ENCODE data around the gene FIG4.
A peak's percentile ranks its signal among the peaks of the same experiment; 100 is the strongest.
"Not testable (repeated sequence)": the region's sequence is repeated elsewhere in the genome, so short reads cannot be mapped to it uniquely, and the experiment has no call there.

FIG4 gene

GRCh38 chr6:109743739-109744138 is 52.6 kb downstream of the FIG4 start:
- TF ChIP-seq, protein P1, sequence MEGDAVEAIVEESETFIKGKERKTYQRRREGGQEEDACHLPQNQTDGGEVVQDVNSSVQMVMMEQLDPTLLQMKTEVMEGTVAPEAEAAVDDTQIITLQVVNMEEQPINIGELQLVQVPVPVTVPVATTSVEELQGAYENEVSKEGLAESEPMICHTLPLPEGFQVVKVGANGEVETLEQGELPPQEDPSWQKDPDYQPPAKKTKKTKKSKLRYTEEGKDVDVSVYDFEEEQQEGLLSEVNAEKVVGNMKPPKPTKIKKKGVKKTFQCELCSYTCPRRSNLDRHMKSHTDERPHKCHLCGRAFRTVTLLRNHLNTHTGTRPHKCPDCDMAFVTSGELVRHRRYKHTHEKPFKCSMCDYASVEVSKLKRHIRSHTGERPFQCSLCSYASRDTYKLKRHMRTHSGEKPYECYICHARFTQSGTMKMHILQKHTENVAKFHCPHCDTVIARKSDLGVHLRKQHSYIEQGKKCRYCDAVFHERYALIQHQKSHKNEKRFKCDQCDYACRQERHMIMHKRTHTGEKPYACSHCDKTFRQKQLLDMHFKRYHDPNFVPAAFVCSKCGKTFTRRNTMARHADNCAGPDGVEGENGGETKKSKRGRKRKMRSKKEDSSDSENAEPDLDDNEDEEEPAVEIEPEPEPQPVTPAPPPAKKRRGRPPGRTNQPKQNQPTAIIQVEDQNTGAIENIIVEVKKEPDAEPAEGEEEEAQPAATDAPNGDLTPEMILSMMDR (IDR thresholded peaks at IDR 0.05) = no peak
- H3K9me3 ChIP-seq = no peaks in the 10 kb centered on the region
- peaks cover 10 to 29% of the 10 kb centered on the region in 2 experiments for H3K4me1 ChIP-seq (ENCODE audit: control insufficient read depth in 1 of 2, insufficient read depth in 1 of 2, low read depth in 1 of 2, low read length in 1 of 2)
- no peak overlapping the region for H3K4me3 ChIP-seq (ENCODE audit: low read depth in 1 of 2, low read length in 1 of 2)
- peaks cover 12% of the 10 kb centered on the region for H3K36me3 ChIP-seq
- H3K27me3 ChIP-seq = no peaks in the 10 kb centered on the region
- peak overlapping the region; percentile 1 for H3K27ac ChIP-seq

DNA sequence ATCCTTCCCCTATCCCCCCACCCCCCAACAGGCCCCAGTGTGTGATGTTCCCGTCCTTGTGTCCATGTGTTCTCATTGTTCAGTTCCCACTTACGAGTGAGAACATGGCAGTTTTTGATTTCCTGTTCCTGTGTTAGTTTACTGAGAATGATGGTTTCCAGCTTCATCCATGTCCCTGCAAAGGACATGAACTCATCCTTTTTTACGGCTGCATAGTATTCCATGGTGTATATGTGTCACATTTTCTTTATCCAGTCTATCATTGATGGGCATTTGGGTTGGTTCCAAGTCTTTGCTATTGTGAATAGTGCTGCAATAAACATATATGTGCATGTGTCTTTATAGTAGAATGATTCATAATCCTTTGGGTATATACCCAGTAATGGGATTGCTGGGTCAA is 53.7 kb downstream of the FIG4 start:
- not testable (repeated sequence) for H3K27me3 ChIP-seq; H3K9me3 ChIP-seq; H3K4me3 ChIP-seq (ENCODE audit: low read depth in 1 of 2, low read length in 1 of 2); H3K27ac ChIP-seq
- peaks cover 12% of the 10 kb centered on the region for H3K36me3 ChIP-seq
- H3K4me1 ChIP-seq (ENCODE audit: control insufficient read depth in 1 of 2, insufficient read depth in 1 of 2, low read depth in 1 of 2, low read length in 1 of 2) = peaks cover 13 to 29% of the 10 kb centered on the region in 2 experiments

DNA sequence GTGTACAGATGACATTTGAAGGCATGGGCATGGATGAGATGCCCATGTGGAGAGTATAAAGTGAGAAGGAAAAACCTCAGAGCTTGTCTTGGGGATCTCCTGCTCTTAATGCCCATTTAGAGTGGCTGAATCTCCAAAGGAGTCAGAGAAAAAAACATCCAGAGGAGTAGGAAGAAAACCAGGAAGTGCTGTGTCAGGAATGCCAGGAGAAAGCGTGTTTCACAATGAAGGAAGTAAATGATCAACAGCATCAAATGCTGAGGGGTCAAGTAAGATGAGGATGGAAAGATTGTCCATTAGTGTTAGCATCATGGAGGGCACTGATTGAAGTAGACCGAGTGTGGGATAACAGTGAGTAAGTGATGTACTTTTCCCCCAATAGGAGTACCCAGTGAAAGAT is 56.1 kb downstream of the FIG4 start:
- Histone ChIP-seq H3K27ac (peak overlapping the region; percentile 24), H3K4me1 (ENCODE audit: control insufficient read depth in 1 of 2, insufficient read depth in 1 of 2, low read depth in 1 of 2, low read length in 1 of 2) (peaks cover 17 to 18% of the 10 kb centered on the region in 2 experiments), H3K9me3 (no peaks in the 10 kb centered on the region), H3K27me3 (no peaks in the 10 kb centered on the region), H3K4me3 (ENCODE audit: low read depth in 1 of 2, low read length in 1 of 2) (no peak overlapping the region), H3K36me3 (peaks cover 12% of the 10 kb centered on the region)
- TF ChIP-seq, protein P1 (IDR thresholded peaks at IDR 0.05) = no peak

GRCh38 chr6:109759098-109759955 is 68.2 kb downstream of the FIG4 start:
- Histone ChIP-seq H3K27ac (peak overlapping the region; percentile 61), H3K4me3 (ENCODE audit: low read depth in 1 of 2, low read length in 1 of 2) (no peak overlapping the region), H3K9me3 (no peaks in the 10 kb centered on the region), H3K36me3 (no peaks in the 10 kb centered on the region), H3K4me1 (ENCODE audit: control insufficient read depth in 1 of 2, insufficient read depth in 1 of 2, low read depth in 1 of 2, low read length in 1 of 2) (peaks cover 8 to 14% of the 10 kb centered on the region in 2 experiments), H3K27me3 (no peaks in the 10 kb centered on the region)
- TF ChIP-seq, protein P1 (IDR thresholded peaks at IDR 0.05) = no peak

GRCh38 chr6:109760208-109760607 is 69.1 kb downstream of the FIG4 start:
- H3K27me3 ChIP-seq = no peaks in the 10 kb centered on the region
- H3K27ac ChIP-seq = peak overlapping the region; percentile 61
- H3K9me3 ChIP-seq = no peaks in the 10 kb centered on the region
- no peak overlapping the region for H3K4me3 ChIP-seq (ENCODE audit: low read depth in 1 of 2, low read length in 1 of 2)
- peaks cover 8 to 14% of the 10 kb centered on the region in 2 experiments for H3K4me1 ChIP-seq (ENCODE audit: control insufficient read depth in 1 of 2, insufficient read depth in 1 of 2, low read depth in 1 of 2, low read length in 1 of 2)
- TF ChIP-seq, protein P1 (IDR thresholded peaks at IDR 0.05) = no peak
- no peaks in the 10 kb centered on the region for H3K36me3 ChIP-seq

DNA sequence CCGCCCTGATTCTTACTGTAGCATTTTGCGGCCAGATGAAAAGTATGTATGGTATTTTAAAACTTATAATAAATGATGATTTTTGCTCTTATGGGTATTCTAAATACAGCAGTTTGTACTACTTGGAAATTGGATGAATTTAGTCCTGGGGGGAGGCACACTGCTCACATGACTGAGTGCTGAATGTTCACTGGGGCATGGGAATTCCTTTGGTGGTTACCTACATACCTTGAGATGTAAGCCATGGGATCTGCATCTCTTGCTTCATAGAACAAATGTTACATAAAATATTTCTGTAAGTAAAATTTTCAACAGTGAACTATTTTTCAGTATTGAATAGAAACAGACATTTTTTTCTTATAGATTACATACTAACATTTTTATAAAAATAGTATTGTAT is 71.1 kb downstream of the FIG4 start:
- peaks cover 8 to 14% of the 10 kb centered on the region in 2 experiments for H3K4me1 ChIP-seq (ENCODE audit: control insufficient read depth in 1 of 2, insufficient read depth in 1 of 2, low read depth in 1 of 2, low read length in 1 of 2)
- no peak overlapping the region for H3K27ac ChIP-seq
- H3K36me3 ChIP-seq = peaks cover 6% of the 10 kb centered on the region
- TF ChIP-seq, protein P1 (IDR thresholded peaks at IDR 0.05) = no peak
- no peaks in the 10 kb centered on the region for H3K9me3 ChIP-seq
- H3K4me3 ChIP-seq (ENCODE audit: low read depth in 1 of 2, low read length in 1 of 2) = no peak overlapping the region
- no peaks in the 10 kb centered on the region for H3K27me3 ChIP-seq

Measured in neutrophil (primary cell).